A549 (cell line): ENCODE results near the gene TEX261.

Source experiments
- ESRRA ChIP-seq: fragments of 150-350 bp; IDR thresholded peaks from 2 replicates; pipeline ENCODE4 v1.6.1; 2014; ENCODE audit warnings: mild to moderate bottlenecking, low read length, borderline replicate concordance
- HOXA7 ChIP-seq: fragments of 250-450 bp; sonication (Bioruptor Pico); IDR thresholded peaks from 2 replicates; pipeline ENCODE4 v1.5.0; 2020; ENCODE audit warnings: mild to moderate bottlenecking, moderate library complexity
- POLR2A ChIP-seq: IDR thresholded peaks from 2 replicates; pipeline ENCODE4 v1.6.1; 2012; ENCODE audit warnings: mild to moderate bottlenecking, low read length
- RFX5 ChIP-seq: fragments of 450-650 bp; IDR thresholded peaks from 2 replicates; pipeline ENCODE4 v1.7.1; 2014; ENCODE audit warnings: antibody characterized with exemption, mild to moderate bottlenecking, moderate library complexity
- TF ChIP-seq, protein P1 (sequence below): fragments of 450-650 bp; IDR thresholded peaks from 2 replicates; pipeline ENCODE4 v1.6.1; 2014; ENCODE audit warnings: antibody characterized with exemption
- TF ChIP-seq, protein P2 (sequence below): fragments of 150-350 bp; IDR thresholded peaks from 2 replicates; pipeline ENCODE4 v1.6.1; 2014; ENCODE audit warnings: low read depth, mild to moderate bottlenecking, low read length
- TF ChIP-seq, protein P3 (sequence below): fragments of >200 bp; sonication (Bioruptor Twin); formaldehyde crosslinking; IDR thresholded peaks from 3 replicates; pipeline ENCODE4 v1.5.1; 2016

DNA sequence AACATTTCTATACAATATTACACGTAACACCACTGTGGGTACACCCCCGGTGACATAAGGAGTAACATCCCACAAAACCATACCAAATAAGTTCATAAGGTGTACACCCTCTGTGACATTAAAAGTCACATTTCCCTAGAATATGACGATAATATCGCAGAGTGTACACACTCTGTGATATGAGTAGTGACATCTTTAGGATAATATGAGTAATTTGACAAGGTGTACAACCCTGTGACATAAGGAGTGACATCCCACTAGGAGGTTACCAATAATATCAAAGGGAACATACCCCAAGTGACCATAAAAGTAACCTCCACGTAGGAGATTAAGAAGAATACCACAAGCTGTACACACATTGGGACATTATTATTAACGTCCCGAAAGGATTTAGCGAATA, 24.0 kb upstream of the TEX261 start:
- TF ChIP-seq, protein P1, sequence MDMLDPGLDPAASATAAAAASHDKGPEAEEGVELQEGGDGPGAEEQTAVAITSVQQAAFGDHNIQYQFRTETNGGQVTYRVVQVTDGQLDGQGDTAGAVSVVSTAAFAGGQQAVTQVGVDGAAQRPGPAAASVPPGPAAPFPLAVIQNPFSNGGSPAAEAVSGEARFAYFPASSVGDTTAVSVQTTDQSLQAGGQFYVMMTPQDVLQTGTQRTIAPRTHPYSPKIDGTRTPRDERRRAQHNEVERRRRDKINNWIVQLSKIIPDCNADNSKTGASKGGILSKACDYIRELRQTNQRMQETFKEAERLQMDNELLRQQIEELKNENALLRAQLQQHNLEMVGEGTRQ, result no peak
- no peak for TF ChIP-seq HOXA7 (CRISPR knock-in tag)
- TF ChIP-seq, protein P2, sequence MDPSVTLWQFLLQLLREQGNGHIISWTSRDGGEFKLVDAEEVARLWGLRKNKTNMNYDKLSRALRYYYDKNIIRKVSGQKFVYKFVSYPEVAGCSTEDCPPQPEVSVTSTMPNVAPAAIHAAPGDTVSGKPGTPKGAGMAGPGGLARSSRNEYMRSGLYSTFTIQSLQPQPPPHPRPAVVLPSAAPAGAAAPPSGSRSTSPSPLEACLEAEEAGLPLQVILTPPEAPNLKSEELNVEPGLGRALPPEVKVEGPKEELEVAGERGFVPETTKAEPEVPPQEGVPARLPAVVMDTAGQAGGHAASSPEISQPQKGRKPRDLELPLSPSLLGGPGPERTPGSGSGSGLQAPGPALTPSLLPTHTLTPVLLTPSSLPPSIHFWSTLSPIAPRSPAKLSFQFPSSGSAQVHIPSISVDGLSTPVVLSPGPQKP, result no peak
- TF ChIP-seq RFX5, result no peak
- TF ChIP-seq POLR2A, result no peak
- TF ChIP-seq, protein P3, sequence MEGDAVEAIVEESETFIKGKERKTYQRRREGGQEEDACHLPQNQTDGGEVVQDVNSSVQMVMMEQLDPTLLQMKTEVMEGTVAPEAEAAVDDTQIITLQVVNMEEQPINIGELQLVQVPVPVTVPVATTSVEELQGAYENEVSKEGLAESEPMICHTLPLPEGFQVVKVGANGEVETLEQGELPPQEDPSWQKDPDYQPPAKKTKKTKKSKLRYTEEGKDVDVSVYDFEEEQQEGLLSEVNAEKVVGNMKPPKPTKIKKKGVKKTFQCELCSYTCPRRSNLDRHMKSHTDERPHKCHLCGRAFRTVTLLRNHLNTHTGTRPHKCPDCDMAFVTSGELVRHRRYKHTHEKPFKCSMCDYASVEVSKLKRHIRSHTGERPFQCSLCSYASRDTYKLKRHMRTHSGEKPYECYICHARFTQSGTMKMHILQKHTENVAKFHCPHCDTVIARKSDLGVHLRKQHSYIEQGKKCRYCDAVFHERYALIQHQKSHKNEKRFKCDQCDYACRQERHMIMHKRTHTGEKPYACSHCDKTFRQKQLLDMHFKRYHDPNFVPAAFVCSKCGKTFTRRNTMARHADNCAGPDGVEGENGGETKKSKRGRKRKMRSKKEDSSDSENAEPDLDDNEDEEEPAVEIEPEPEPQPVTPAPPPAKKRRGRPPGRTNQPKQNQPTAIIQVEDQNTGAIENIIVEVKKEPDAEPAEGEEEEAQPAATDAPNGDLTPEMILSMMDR, result no peak
- no peak for TF ChIP-seq ESRRA
